Sigmoid colon (tissue), 7 donors: ENCODE data around the gene GPC6. TPM values are rescaled to one million over a fixed set of nuclear protein-coding genes. Genes with fewer than 3 reads are reported as not detected.

ENCODE experiments used
- DNase-seq: peaks from one replicate; pipeline ENCODE4 v3.0.0-alpha.2; 2019
- H3K27ac ChIP-seq, 4 donors: fragments of 200-600 bp; sonication (generic); one replicate each; pipeline ENCODE4 v1.5.1; 2016 to 2019; ENCODE audit warnings: mild to moderate bottlenecking in 1 of 4
- H3K27me3 ChIP-seq, 3 donors: fragments of 200-600 bp; sonication (generic); one replicate each; pipeline ENCODE4 v1.5.1; 2019; ENCODE audit warnings: mild to moderate bottlenecking in 1 of 3
- H3K36me3 ChIP-seq, 4 donors: fragments of 200-600 bp; sonication (generic); one replicate each; pipeline ENCODE4 v1.5.1; 2016 to 2019
- H3K4me1 ChIP-seq, 4 donors: fragments of 200-600 bp; sonication (generic); one replicate each; pipeline ENCODE4 v1.5.1; 2017 to 2019
- H3K4me3 ChIP-seq, 4 donors: fragments of 200-600 bp; sonication (generic); one replicate each; pipeline ENCODE4 v1.5.1; 2017 to 2019; ENCODE audit warnings: mild to moderate bottlenecking in 2 of 4, moderate library complexity in 1 of 4
- H3K9me3 ChIP-seq, 4 donors: fragments of 200-600 bp in 3 of 4; sonication (generic) in 3 of 4; one replicate each; pipeline versions ENCODE4 v1.5.1 to v1.6.1; 2013 to 2019
- EP300 ChIP-seq, 4 donors: sonication (generic); formaldehyde crosslinking; IDR thresholded peaks; one replicate each; pipeline ENCODE4 v1.6.1; 2017; ENCODE audit warnings: antibody characterized with exemption in 4 of 4
- POLR2A ChIP-seq, 2 donors: fragments of 450-650 bp; IDR thresholded peaks; one replicate each; pipeline ENCODE4 v1.6.1; 2016; ENCODE audit warnings: antibody characterized with exemption in 2 of 2, mild to moderate bottlenecking in 2 of 2, moderate library complexity in 2 of 2
- POLR2AphosphoS5 ChIP-seq, 4 donors: sonication (generic); formaldehyde crosslinking; IDR thresholded peaks; one replicate each; pipeline ENCODE4 v1.6.1; 2017; ENCODE audit warnings: antibody characterized with exemption in 4 of 4
- WGBS, 2 donors: extraction: QIAGEN DNeasy Blood & Tissue Kit; methylation state at CpG; one replicate each; pipeline ENCODE4 v1.1.7; 2013; 5-methylcytosine and 5-hydroxymethylcytosine counted together
- intact Hi-C: fragments of 100-400 bp; cut with DNase I; formaldehyde crosslinking; loops from one replicate; pipeline ENCODE4 v1.15.1; 2023
- polyA plus RNA-seq, 3 donors: library from polyadenylated mRNA; stranded (reverse); fragments of 200-250 nt; gene quantifications; one replicate each; pipeline ENCODE4 v1.2.3, GENCODE V29; 2013
- total RNA-seq, 4 donors: library from RNA; depleted of rRNA; stranded (reverse); fragments of >200 nt; gene quantifications; one replicate each; pipeline ENCODE4 v1.1.0, GENCODE V29; 2016
- TF ChIP-seq, protein P1 (sequence below), 4 experiments: fragments of 450-650 bp in 3 of 4; fragments of 200-600 bp in 1 of 4; IDR thresholded peaks; one replicate each; pipeline ENCODE4 v1.5.1; 2016 to 2019; ENCODE audit warnings: antibody characterized with exemption in 4 of 4, mild to moderate bottlenecking in 3 of 4, moderate library complexity in 2 of 4
- donor health status: healthy with polysubstance abuse.
- donor health status: Bipolar disorder and iron deficiency.
- donor health status: healthy.

Gene GPC6
- total and polyA plus RNA-seq, 7 donors = 0.23 to 27.5 (median 14.4) TPM

GRCh38 chr13:93673885-93674284 lies 447.3 kb downstream of the GPC6 start:
- intact Hi-C loops = no loop called here
- no peak for DNase-seq
- Histone ChIP-seq H3K9me3 (no peaks in the 10 kb centered on the region), H3K4me3 (no peak overlapping the region), H3K36me3 (no peaks in the 10 kb centered on the region), H3K27me3 (no peaks in the 10 kb centered on the region), H3K27ac (no peak overlapping the region), H3K4me1 (peaks cover 0 to 13% (median 4%) of the 10 kb centered on the region in 4 donors)
- no peak for TF ChIP-seq POLR2AphosphoS5 (IDR thresholded peaks at IDR 0.05)
- TF ChIP-seq EP300 (IDR thresholded peaks at IDR 0.05) = no peak
- TF ChIP-seq, protein P1, sequence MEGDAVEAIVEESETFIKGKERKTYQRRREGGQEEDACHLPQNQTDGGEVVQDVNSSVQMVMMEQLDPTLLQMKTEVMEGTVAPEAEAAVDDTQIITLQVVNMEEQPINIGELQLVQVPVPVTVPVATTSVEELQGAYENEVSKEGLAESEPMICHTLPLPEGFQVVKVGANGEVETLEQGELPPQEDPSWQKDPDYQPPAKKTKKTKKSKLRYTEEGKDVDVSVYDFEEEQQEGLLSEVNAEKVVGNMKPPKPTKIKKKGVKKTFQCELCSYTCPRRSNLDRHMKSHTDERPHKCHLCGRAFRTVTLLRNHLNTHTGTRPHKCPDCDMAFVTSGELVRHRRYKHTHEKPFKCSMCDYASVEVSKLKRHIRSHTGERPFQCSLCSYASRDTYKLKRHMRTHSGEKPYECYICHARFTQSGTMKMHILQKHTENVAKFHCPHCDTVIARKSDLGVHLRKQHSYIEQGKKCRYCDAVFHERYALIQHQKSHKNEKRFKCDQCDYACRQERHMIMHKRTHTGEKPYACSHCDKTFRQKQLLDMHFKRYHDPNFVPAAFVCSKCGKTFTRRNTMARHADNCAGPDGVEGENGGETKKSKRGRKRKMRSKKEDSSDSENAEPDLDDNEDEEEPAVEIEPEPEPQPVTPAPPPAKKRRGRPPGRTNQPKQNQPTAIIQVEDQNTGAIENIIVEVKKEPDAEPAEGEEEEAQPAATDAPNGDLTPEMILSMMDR (IDR thresholded peaks at IDR 0.05) = no peak
- TF ChIP-seq POLR2A (IDR thresholded peaks at IDR 0.05) = no peak
- WGBS, 2 donors = 79 to 91% methylated on average over 3 of the region's 3 CpGs

DNA sequence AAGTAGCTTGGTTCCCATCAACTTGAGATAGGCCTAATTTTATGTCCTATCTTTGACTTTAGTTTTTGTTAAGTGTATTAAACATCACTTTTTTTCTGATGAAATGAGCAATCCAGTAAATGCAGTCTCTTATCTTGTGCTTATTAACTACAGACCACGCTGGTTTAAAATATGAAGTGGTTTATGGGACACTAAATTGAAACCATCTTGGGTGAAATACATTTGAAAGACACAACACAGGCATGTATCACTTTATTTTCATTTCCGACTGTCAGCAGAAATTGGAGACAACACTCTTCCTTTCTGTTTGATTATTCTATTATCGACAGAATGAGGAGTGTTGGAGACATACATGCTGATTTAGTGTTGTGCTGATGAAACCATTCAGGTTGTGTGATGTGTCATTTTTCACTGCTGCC lies 447.7 kb downstream of the GPC6 start:
- no peak for TF ChIP-seq POLR2AphosphoS5 (IDR thresholded peaks at IDR 0.05)
- TF ChIP-seq POLR2A (IDR thresholded peaks at IDR 0.05) = no peak
- TF ChIP-seq, protein P1 (IDR thresholded peaks at IDR 0.05) = no peak
- no peak for TF ChIP-seq EP300 (IDR thresholded peaks at IDR 0.05)

GRCh38 chr13:93680329-93680728 lies 453.7 kb downstream of the GPC6 start:
- intact Hi-C loops = no loop called here
- DNase-seq = no peak
- no peaks in the 10 kb centered on the region for H3K9me3 ChIP-seq

More for the DNA sequence above, 447.7 kb downstream of the GPC6 start:
- Histone ChIP-seq H3K4me1 (peaks cover 0 to 13% (median 4%) of the 10 kb centered on the region in 4 donors), H3K9me3 (no peaks in the 10 kb centered on the region), H3K27me3 (no peaks in the 10 kb centered on the region), H3K27ac (no peak overlapping the region), H3K4me3 (no peak overlapping the region), H3K36me3 (no peaks in the 10 kb centered on the region)
- no peak for DNase-seq
- intact Hi-C loops = no loop called here
- WGBS, 2 donors = 65 to 71% methylated on average over 3 of the region's 3 CpGs

GRCh38 chr13:93685900-93686299 lies 459.3 kb downstream of the GPC6 start:
- peaks cover 0 to 8% (median 3%) of the 10 kb centered on the region in 4 donors for H3K4me1 ChIP-seq
- no peaks in the 10 kb centered on the region for H3K9me3 ChIP-seq
- intact Hi-C loops = no loop called here
- H3K27me3 ChIP-seq = no peaks in the 10 kb centered on the region
- no peak for DNase-seq
- H3K36me3 ChIP-seq = no peaks in the 10 kb centered on the region
- no peak overlapping the region for H3K27ac ChIP-seq
- TF ChIP-seq EP300 (IDR thresholded peaks at IDR 0.05) = no peak
- no peak for TF ChIP-seq POLR2A (IDR thresholded peaks at IDR 0.05)
- TF ChIP-seq POLR2AphosphoS5 (IDR thresholded peaks at IDR 0.05) = no peak
- TF ChIP-seq, protein P1 (IDR thresholded peaks at IDR 0.05) = no peak
- WGBS, 2 donors = 94 to 100% methylated on average over 1 of the region's 1 CpG
- H3K4me3 ChIP-seq = no peak overlapping the region

More at GRCh38 chr13:93680329-93680728, 453.7 kb downstream of the GPC6 start:
- H3K36me3 ChIP-seq = no peaks in the 10 kb centered on the region
- no peak overlapping the region for H3K27ac ChIP-seq
- no peak overlapping the region for H3K4me3 ChIP-seq
- H3K4me1 ChIP-seq = no peaks in the 10 kb centered on the region
- TF ChIP-seq POLR2A (IDR thresholded peaks at IDR 0.05) (no peak), EP300 (IDR thresholded peaks at IDR 0.05) (no peak), POLR2AphosphoS5 (IDR thresholded peaks at IDR 0.05) (no peak)
- TF ChIP-seq, protein P1 (IDR thresholded peaks at IDR 0.05) = no peak
- H3K27me3 ChIP-seq = no peaks in the 10 kb centered on the region
- WGBS, 2 donors = 84 to 96% methylated on average over 2 of the region's 2 CpGs

DNA sequence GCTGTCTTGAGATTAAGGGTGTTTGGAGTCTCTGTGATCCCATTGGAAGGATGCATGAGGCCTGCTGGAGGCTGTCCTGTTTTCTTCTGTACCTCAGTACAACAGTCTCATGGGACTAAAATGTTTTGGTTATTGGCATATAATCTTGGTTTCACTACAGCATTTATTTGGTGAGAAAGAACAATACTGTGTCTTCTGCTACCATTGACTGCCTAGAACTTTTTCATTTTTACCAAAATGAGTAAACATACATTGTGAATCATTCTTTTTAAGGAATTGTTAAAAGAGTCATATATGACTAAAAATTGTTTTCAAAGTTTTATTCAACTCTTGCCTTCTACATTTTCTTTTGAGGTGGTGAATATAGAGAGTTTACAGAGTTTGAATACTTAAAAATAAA lies 459.8 kb downstream of the GPC6 start:
- TF ChIP-seq POLR2A (IDR thresholded peaks at IDR 0.05) = no peak
- no peak for TF ChIP-seq EP300 (IDR thresholded peaks at IDR 0.05)
- TF ChIP-seq POLR2AphosphoS5 (IDR thresholded peaks at IDR 0.05) = no peak
- TF ChIP-seq, protein P1 (IDR thresholded peaks at IDR 0.05) = no peak
- Histone ChIP-seq H3K4me1 (peaks cover 0 to 8% (median 3%) of the 10 kb centered on the region in 4 donors), H3K4me3 (no peak overlapping the region), H3K27ac (no peak overlapping the region), H3K27me3 (no peaks in the 10 kb centered on the region), H3K9me3 (no peaks in the 10 kb centered on the region), H3K36me3 (no peaks in the 10 kb centered on the region)
- DNase-seq = no peak
- intact Hi-C loops = no loop called here
